Parathyroid adenoma (tissue), 2 donors: ENCODE results near the gene TNS4.

ENCODE experiments used
- H2AFZ ChIP-seq: fragments of 300-600 bp; sonication (generic); one replicate; pipeline ENCODE4 v1.7.0; 2017; ENCODE audit warnings: antibody characterized with exemption, mild to moderate bottlenecking
- H3K27ac ChIP-seq: fragments of 300-600 bp; sonication (generic); one replicate; pipeline ENCODE4 v1.7.0; 2017
- H3K27me3 ChIP-seq: fragments of 300-600 bp; sonication (generic); one replicate; pipeline ENCODE4 v1.7.0; 2017; ENCODE audit warnings: low read length; ENCODE audit not compliant: control insufficient read depth, insufficient read depth
- H3K36me3 ChIP-seq: fragments of 300-600 bp; sonication (generic); one replicate; pipeline ENCODE4 v1.7.0; 2017; ENCODE audit warnings: low read length; ENCODE audit not compliant: control insufficient read depth, insufficient read depth
- H3K4me1 ChIP-seq: fragments of 300-600 bp; sonication (generic); one replicate; pipeline ENCODE4 v1.7.0; 2017; ENCODE audit warnings: control low read depth
- H3K4me2 ChIP-seq: fragments of 300-600 bp; sonication (generic); one replicate; pipeline ENCODE4 v1.7.0; 2017; ENCODE audit warnings: low read length
- H3K4me3 ChIP-seq: fragments of 300-600 bp; sonication (generic); one replicate; pipeline ENCODE4 v1.7.0; 2017; ENCODE audit warnings: low read depth, low read length
- H3K79me2 ChIP-seq: fragments of 300-600 bp; sonication (generic); one replicate; pipeline ENCODE4 v1.7.0; 2017; ENCODE audit warnings: control low read depth
- H3K9ac ChIP-seq: fragments of 300-600 bp; sonication (generic); one replicate; pipeline ENCODE4 v1.7.0; 2017; ENCODE audit warnings: mild to moderate bottlenecking
- H3K9me3 ChIP-seq: fragments of 300-600 bp; sonication (generic); one replicate; pipeline ENCODE4 v1.7.0; 2017; ENCODE audit warnings: low read length; ENCODE audit not compliant: control insufficient read depth
- TF ChIP-seq, protein P1 (sequence below): fragments of 300-600 bp; sonication (generic); IDR thresholded peaks from one replicate; pipeline ENCODE4 v1.7.0; 2017; ENCODE audit warnings: antibody characterized with exemption, mild to moderate bottlenecking
- donor health status: primary hyperparathyroidism.

Gene TNS4

DNA sequence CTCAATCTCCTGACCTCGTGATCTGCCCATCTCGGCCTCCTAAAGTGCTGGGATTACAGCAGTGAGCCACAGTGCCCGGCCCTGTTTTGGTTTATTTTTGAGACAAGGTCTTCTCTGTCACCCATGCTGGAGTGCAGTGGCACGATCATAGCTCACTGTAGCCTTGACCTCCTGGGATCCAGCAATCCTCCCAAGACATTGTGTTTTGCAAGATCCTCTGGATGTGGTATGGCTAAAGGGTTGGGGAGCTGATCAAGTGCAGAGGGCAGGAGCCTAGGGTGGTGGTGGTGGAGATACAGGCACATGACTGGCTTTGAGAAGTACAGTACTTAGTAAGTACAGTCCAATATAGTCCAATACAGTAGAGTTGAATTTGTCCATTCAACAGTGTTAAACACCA lies 16.6 kb upstream of the TNS4 start:
- TF ChIP-seq, protein P1, sequence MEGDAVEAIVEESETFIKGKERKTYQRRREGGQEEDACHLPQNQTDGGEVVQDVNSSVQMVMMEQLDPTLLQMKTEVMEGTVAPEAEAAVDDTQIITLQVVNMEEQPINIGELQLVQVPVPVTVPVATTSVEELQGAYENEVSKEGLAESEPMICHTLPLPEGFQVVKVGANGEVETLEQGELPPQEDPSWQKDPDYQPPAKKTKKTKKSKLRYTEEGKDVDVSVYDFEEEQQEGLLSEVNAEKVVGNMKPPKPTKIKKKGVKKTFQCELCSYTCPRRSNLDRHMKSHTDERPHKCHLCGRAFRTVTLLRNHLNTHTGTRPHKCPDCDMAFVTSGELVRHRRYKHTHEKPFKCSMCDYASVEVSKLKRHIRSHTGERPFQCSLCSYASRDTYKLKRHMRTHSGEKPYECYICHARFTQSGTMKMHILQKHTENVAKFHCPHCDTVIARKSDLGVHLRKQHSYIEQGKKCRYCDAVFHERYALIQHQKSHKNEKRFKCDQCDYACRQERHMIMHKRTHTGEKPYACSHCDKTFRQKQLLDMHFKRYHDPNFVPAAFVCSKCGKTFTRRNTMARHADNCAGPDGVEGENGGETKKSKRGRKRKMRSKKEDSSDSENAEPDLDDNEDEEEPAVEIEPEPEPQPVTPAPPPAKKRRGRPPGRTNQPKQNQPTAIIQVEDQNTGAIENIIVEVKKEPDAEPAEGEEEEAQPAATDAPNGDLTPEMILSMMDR, result no peak

DNA sequence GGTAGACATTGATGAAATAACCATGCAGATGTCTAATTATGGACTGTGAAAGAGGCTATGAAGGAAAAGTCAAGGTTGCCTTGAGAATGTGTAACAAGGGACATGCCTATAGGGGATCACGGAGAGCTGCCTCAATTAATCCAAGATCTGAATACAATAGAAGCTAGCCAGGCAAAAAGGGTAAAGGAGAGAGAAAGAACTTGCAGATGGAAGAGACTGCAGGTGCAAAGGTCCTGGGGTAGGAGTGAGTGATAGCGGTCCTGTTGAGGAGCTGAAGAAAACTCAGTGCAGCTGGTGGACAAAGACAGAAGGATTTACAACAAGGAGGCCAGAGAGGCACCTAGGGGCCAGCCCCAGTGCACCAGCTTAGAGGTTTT lies 15.9 kb upstream of the TNS4 start:
- TF ChIP-seq, protein P1, result no peak
- no peaks in the 10 kb centered on the region for H3K27me3 ChIP-seq
- no peaks in the 10 kb centered on the region for H3K9me3 ChIP-seq
- no peak overlapping the region for H3K27ac ChIP-seq
- no peaks in the 10 kb centered on the region for H3K36me3 ChIP-seq
- H2AFZ ChIP-seq, result no peak overlapping the region
- H3K4me1 ChIP-seq, result no peaks in the 10 kb centered on the region
- no peak overlapping the region for H3K9ac ChIP-seq
- H3K79me2 ChIP-seq, result no peaks in the 10 kb centered on the region
- no peak overlapping the region for H3K4me2 ChIP-seq
- H3K4me3 ChIP-seq, result no peak overlapping the region

More for the DNA sequence above, 16.6 kb upstream of the TNS4 start:
- Histone ChIP-seq H3K4me2 (no peak overlapping the region), H3K79me2 (no peaks in the 10 kb centered on the region), H3K4me3 (no peak overlapping the region), H3K4me1 (no peaks in the 10 kb centered on the region), H3K9me3 (no peaks in the 10 kb centered on the region), H3K27ac (no peak overlapping the region), H3K27me3 (no peaks in the 10 kb centered on the region), H3K36me3 (no peaks in the 10 kb centered on the region), H3K9ac (no peak overlapping the region), H2AFZ (no peak overlapping the region)

DNA sequence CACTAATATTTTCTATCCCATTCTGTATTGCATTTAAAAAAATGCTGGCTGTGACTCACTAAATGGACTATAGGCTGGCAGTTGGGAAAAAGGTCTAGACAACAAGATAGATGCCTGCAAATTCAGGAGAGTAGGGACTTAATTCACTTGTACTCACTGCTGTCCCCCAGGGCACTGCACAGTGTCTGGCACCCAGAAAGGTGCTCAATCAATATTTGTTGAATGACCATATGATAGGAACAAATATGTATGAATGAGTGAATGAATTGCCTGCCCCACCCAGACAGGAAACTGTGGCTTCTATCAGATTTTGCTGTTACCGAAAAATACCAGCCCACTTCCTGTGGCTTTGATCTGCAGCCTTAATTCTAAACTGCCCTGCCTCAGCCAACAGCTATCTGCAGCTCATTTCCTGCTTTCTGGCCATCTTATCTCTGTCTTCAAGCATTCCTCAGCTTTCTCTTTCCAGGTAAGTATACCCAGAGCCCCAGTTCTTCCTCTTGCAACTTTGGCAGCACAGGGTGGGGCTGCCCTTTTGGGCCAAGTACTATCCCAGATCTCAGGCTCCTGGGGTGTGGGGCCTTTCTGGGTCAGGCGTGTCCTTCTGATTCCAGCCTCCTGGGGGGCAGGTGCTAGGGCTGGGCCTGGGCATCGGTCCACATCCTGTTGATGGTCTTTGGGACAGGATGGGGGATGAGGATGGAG lies 15.3 kb upstream of the TNS4 start:
- Histone ChIP-seq H3K36me3 (no peaks in the 10 kb centered on the region), H3K79me2 (no peaks in the 10 kb centered on the region), H3K9ac (no peak overlapping the region), H2AFZ (no peak overlapping the region), H3K27ac (no peak overlapping the region), H3K4me3 (no peak overlapping the region), H3K4me2 (no peak overlapping the region), H3K9me3 (no peaks in the 10 kb centered on the region), H3K27me3 (no peaks in the 10 kb centered on the region), H3K4me1 (no peaks in the 10 kb centered on the region)
- TF ChIP-seq, protein P1, result no peak

DNA sequence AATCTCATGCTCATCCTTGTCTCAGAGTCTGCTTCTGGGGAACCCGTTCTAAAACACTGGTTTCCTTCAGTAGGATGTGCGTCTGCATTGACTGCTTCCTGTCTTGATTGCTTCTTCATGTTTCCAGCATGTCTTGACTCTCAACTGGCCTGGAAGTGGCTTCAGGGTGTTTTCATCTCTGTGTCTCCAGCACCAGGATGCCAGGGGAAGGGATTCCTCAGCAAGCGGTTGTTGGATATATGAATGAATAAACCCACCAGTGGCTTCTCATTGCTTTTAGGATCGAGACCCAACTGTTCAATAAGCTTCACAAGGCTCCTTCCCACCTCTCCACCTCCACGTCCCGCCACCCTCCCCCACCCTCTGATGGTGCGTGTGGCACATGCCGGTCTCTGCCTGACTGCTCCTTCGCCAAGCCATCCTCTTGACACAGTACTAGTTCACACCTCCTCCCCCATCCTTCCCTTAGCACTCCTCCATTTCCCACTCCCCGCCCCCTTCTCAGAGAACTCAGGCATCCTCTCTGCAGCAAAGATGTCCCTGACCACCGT lies 14.1 kb upstream of the TNS4 start:
- Histone ChIP-seq H3K27me3 (no peaks in the 10 kb centered on the region), H3K36me3 (no peaks in the 10 kb centered on the region), H3K4me2 (no peak overlapping the region), H2AFZ (no peak overlapping the region), H3K27ac (no peak overlapping the region), H3K9me3 (no peaks in the 10 kb centered on the region), H3K9ac (no peak overlapping the region), H3K79me2 (no peaks in the 10 kb centered on the region), H3K4me3 (no peak overlapping the region), H3K4me1 (no peaks in the 10 kb centered on the region)
- TF ChIP-seq, protein P1, result no peak

DNA sequence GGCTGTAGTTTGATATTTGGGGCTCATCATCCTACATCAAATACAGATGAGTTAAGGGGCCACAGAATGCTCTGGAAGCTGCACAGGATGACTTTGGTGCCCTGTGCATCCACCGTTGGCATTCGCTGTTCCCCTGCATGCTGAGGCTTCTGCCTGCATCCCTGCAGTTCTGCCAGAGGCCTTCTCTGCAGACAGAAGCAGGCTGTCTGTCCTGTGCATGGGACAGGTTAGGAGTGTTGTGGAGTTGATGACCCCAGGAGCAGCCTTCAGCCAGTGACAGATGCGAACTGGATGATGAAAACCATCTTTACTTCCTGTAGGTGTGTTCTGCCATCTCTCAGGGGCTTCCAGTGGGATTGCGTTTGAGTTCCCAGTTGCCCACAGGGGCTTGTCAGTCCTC lies 13.6 kb upstream of the TNS4 start:
- H3K4me1 ChIP-seq, result no peaks in the 10 kb centered on the region
- H3K27ac ChIP-seq, result no peak overlapping the region
- H2AFZ ChIP-seq, result no peak overlapping the region
- H3K4me3 ChIP-seq, result no peak overlapping the region
- no peaks in the 10 kb centered on the region for H3K79me2 ChIP-seq
- no peak overlapping the region for H3K4me2 ChIP-seq
- no peaks in the 10 kb centered on the region for H3K27me3 ChIP-seq
- no peaks in the 10 kb centered on the region for H3K9me3 ChIP-seq
- TF ChIP-seq, protein P1, result no peak
- H3K9ac ChIP-seq, result no peak overlapping the region
- no peaks in the 10 kb centered on the region for H3K36me3 ChIP-seq
